Fibroblast of lung (primary cell): ENCODE results near the gene GPM6B. TPM values are rescaled to one million over a fixed set of nuclear protein-coding genes. Genes with fewer than 3 reads are reported as not detected.

Experiments
- DNase-seq, 2 donors: peaks; one replicate each; pipeline versions ENCODE4 v3.0.0 to v3.0.0-alpha.2; 2010; ENCODE audit warnings: low read depth in 2 of 2
- H2AFZ ChIP-seq: 2 replicates; pipeline ENCODE4 v1.5.1; 2012; ENCODE audit warnings: low read length, control low read depth, inconsistent platforms
- H3K27ac ChIP-seq: 2 replicates; pipeline ENCODE4 v1.5.1; 2011; ENCODE audit warnings: low read length, control low read depth; ENCODE audit not compliant: insufficient read depth
- H3K27me3 ChIP-seq: 2 replicates; pipeline ENCODE4 v1.5.1; 2011; ENCODE audit warnings: mild to moderate bottlenecking, low read length; ENCODE audit not compliant: control insufficient read depth, insufficient read depth
- H3K36me3 ChIP-seq: 2 replicates; pipeline ENCODE4 v1.5.1; 2011; ENCODE audit warnings: low read length; ENCODE audit not compliant: control insufficient read depth, insufficient read depth
- H3K4me1 ChIP-seq: 2 replicates; pipeline ENCODE4 v1.5.1; 2011; ENCODE audit warnings: low read length; ENCODE audit not compliant: control insufficient read depth, insufficient read depth; ENCODE audit errors: extremely low read depth
- H3K4me2 ChIP-seq: 2 replicates; pipeline ENCODE4 v1.5.1; 2011; ENCODE audit warnings: low read length, control low read depth; ENCODE audit not compliant: insufficient read depth; ENCODE audit errors: extremely low read depth
- H3K4me3 ChIP-seq, 4 experiments: fragments of 200-600 bp in 1 of 4; sonication (generic) in 1 of 4; replicated peaks in 1 of 4; 2 replicates each; pipeline ENCODE4 v1.5.1; 2011 to 2016; ENCODE audit warnings: low read length in 4 of 4, low read depth in 3 of 4, mild to moderate bottlenecking in 3 of 4, control low read depth in 2 of 4, inconsistent platforms in 1 of 4, mixed read lengths in 1 of 4; ENCODE audit not compliant: insufficient read depth in 1 of 4; ENCODE audit errors: control extremely low read depth in 1 of 4
- H3K79me2 ChIP-seq: 2 replicates; pipeline ENCODE4 v1.5.1; 2012; ENCODE audit warnings: mild to moderate bottlenecking, low read length, inconsistent platforms; ENCODE audit not compliant: control insufficient read depth, insufficient read depth
- H3K9ac ChIP-seq: 2 replicates; pipeline ENCODE4 v1.5.1; 2011; ENCODE audit warnings: mild to moderate bottlenecking, low read length, control low read depth; ENCODE audit not compliant: insufficient read depth
- H3K9me3 ChIP-seq: 2 replicates; pipeline ENCODE4 v1.5.1; 2012; ENCODE audit warnings: low read depth, low read length; ENCODE audit not compliant: control insufficient read depth, insufficient read depth
- H4K20me1 ChIP-seq: 2 replicates; pipeline ENCODE4 v1.5.1; 2011; ENCODE audit warnings: low read length; ENCODE audit not compliant: control insufficient read depth, insufficient read depth; ENCODE audit errors: extremely low read depth
- CTCF ChIP-seq, 2 donors: IDR thresholded peaks in 1 of 2; conservative IDR thresholded peaks in 1 of 2; 1 replicate in 1 of 2; 2 replicates in 1 of 2; pipeline ENCODE4 v1.5.1; 2011 to 2012; ENCODE audit warnings: low read length in 2 of 2, control low read depth in 1 of 2, inconsistent platforms in 1 of 2, low read depth in 1 of 2, mild to moderate bottlenecking in 1 of 2
- EZH2 ChIP-seq: IDR thresholded peaks from 2 replicates; pipeline ENCODE4 v1.5.1; 2012; ENCODE audit warnings: low read length, control low read depth, mild to moderate bottlenecking; ENCODE audit errors: missing control alignments
- polyA plus RNA-seq, 2 donors: library from polyadenylated mRNA; depleted of rRNA in 1 of 2; stranded (reverse) in 1 of 2; unstranded in 1 of 2; fragments of >200 nt; gene quantifications; 2 replicates each; pipeline ENCODE4 v1.2.1, GENCODE V29; 2011 to 2012; ENCODE audit warnings: missing spikeins in 1 of 2
- total RNA-seq: library from RNA; depleted of rRNA; stranded (reverse); fragments of >200 nt; gene quantifications from 2 replicates; pipeline ENCODE4 v1.2.1, GENCODE V29; 2014

Gene GPM6B
- total and polyA plus RNA-seq, 2 donors (not counting 1 experiment from before 2014, with no cell fraction given): 0.99 to 5.2 TPM

DNA sequence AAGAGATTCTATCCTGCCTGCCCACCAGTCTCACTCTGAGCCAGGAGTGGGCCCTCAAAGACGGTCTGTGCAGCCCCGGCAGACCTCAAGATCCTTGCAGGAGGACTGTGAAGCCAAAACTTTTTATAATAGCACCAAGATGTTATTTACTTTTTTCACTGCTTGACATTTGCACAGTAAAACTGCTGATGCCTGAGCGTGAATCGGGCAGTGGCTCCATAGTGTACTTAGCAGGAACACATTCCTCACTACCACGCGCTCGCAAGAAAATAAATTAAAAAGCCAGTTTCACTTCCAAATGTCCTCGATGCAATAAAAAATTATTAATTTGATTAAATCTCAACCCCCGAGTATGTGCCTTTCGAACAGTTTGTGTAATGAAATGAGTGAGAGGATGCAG, 22.5 kb downstream of the GPM6B start:
- H3K27me3 ChIP-seq: no peaks in the 10 kb centered on the region
- DNase-seq: no peak
- H3K79me2 ChIP-seq: no peaks in the 10 kb centered on the region
- no peaks in the 10 kb centered on the region for H3K4me1 ChIP-seq
- H3K27ac ChIP-seq: no peak overlapping the region
- H4K20me1 ChIP-seq: no peaks in the 10 kb centered on the region
- H2AFZ ChIP-seq: no peak overlapping the region
- H3K36me3 ChIP-seq: no peaks in the 10 kb centered on the region
- no peak overlapping the region for H3K9ac ChIP-seq
- no peak for TF ChIP-seq EZH2
- TF ChIP-seq CTCF (conservative IDR thresholded peaks at IDR 0.05 in 1 of 2, IDR thresholded peaks at IDR 0.05 in 1 of 2; ENCODE audit: low read depth in 1 of 2, low read length in 2 of 2): no peak
- H3K4me2 ChIP-seq: no peak overlapping the region
- no peaks in the 10 kb centered on the region for H3K9me3 ChIP-seq
- H3K4me3 ChIP-seq: no peak overlapping the region

DNA sequence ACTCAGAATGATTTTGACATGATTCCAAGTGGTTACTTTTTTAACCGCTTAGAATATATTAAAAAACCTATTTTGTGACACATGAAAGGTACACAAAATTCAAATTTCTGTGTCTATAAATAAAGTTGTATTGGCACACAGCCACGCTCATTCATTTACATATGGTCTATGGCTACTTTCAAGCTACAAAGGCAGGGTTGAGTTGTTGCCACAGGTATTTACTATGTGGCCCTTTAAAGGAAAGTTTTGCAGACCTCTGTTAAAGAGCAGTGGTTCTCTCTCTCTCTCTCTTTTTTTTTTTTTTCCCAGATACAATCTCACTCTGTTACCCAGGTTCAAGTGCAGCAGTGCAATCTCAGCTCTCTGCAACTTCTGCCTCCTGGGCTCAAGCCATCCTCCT, 23.0 kb downstream of the GPM6B start:
- no peaks in the 10 kb centered on the region for H3K36me3 ChIP-seq
- no peaks in the 10 kb centered on the region for H3K4me1 ChIP-seq
- no peak overlapping the region for H2AFZ ChIP-seq
- H3K79me2 ChIP-seq: no peaks in the 10 kb centered on the region
- no peak overlapping the region for H3K4me2 ChIP-seq
- DNase-seq: no peak
- no peak overlapping the region for H3K27ac ChIP-seq
- H3K4me3 ChIP-seq: no peak overlapping the region
- no peaks in the 10 kb centered on the region for H4K20me1 ChIP-seq
- no peak overlapping the region for H3K9ac ChIP-seq
- no peaks in the 10 kb centered on the region for H3K27me3 ChIP-seq
- H3K9me3 ChIP-seq: no peaks in the 10 kb centered on the region
- TF ChIP-seq CTCF (conservative IDR thresholded peaks at IDR 0.05 in 1 of 2, IDR thresholded peaks at IDR 0.05 in 1 of 2; ENCODE audit: low read depth in 1 of 2, low read length in 2 of 2) (no peak), EZH2 (no peak)

GRCh38 chrX:13791559-13791958, 25.3 kb downstream of the GPM6B start:
- TF ChIP-seq CTCF (conservative IDR thresholded peaks at IDR 0.05 in 1 of 2, IDR thresholded peaks at IDR 0.05 in 1 of 2; ENCODE audit: low read depth in 1 of 2, low read length in 2 of 2): no peak
- TF ChIP-seq EZH2: no peak
- Histone ChIP-seq H3K27ac (no peak overlapping the region), H2AFZ (no peak overlapping the region), H3K4me2 (no peak overlapping the region), H3K4me1 (no peaks in the 10 kb centered on the region), H3K4me3 (no peak overlapping the region), H3K9ac (no peak overlapping the region), H4K20me1 (no peaks in the 10 kb centered on the region), H3K36me3 (no peaks in the 10 kb centered on the region), H3K27me3 (no peaks in the 10 kb centered on the region), H3K9me3 (no peaks in the 10 kb centered on the region), H3K79me2 (no peaks in the 10 kb centered on the region)
- DNase-seq: no peak
